ENCODE results near the gene CERS3.
"Not testable (repeated sequence)": the region's sequence is repeated elsewhere in the genome, so short reads cannot be mapped to it uniquely, and the experiment has no call there.

GRCh38 chr15:100441063-100441462, 87.7 kb downstream of the CERS3 start:
- not testable (repeated sequence) for TF ChIP-seq POLR2AphosphoS5, POLR2A (IDR thresholded peaks at IDR 0.05)
